K562 (cell line): ENCODE results near the gene POLR1B. TPM values are rescaled to one million over a fixed set of nuclear protein-coding genes. Genes with fewer than 3 reads are reported as not detected.
A peak's percentile ranks its signal among the peaks of the same experiment; 100 is the strongest.

Experiments used
- ARID1B ChIP-seq: fragments of 450-650 bp; IDR thresholded peaks from 2 replicates; pipeline ENCODE4 v1.6.1; 2016; ENCODE audit warnings: antibody characterized with exemption, mild to moderate bottlenecking, inconsistent platforms
- ARID3B ChIP-seq: fragments of 250-450 bp; sonication (Bioruptor Pico); IDR thresholded peaks from 2 replicates; pipeline ENCODE4 v1.4.0; 2020; ENCODE audit warnings: borderline replicate concordance
- BACH1 ChIP-seq: fragments of 200-800 bp; sonication (Bioruptor generic); IDR thresholded peaks from 2 replicates; pipeline ENCODE4 v1.6.1; 2016; ENCODE audit warnings: missing genetic modification characterization, missing compliant biosample characterization
- CEBPB ChIP-seq: fragments of 450-650 bp; IDR thresholded peaks from 2 replicates; pipeline ENCODE4 v1.6.1; 2016; ENCODE audit warnings: missing genetic modification characterization, missing compliant biosample characterization
- EP400 ChIP-seq: fragments of 450-650 bp; IDR thresholded peaks from 2 replicates; pipeline ENCODE4 v1.6.1; 2017; ENCODE audit warnings: antibody characterized with exemption, mild to moderate bottlenecking, moderate library complexity
- FOXP1 ChIP-seq: sonication (generic); formaldehyde crosslinking; IDR thresholded peaks from 2 replicates; pipeline ENCODE4 v1.8.0; 2022; ENCODE audit warnings: mild to moderate bottlenecking, missing genetic modification reagents
- ID3 ChIP-seq, 2 experiments: fragments of 250-450 bp in 1 of 2; fragments of 450-650 bp in 1 of 2; sonication (Bioruptor Pico) in 1 of 2; IDR thresholded peaks; 2 replicates each; pipeline versions ENCODE4 v1.6.1 to v1.8.0; 2016 to 2021; ENCODE audit warnings: mild to moderate bottlenecking in 2 of 2, moderate library complexity in 2 of 2, missing compliant biosample characterization in 1 of 2, missing genetic modification characterization in 1 of 2
- IRF9 ChIP-seq: fragments of 450-650 bp; IDR thresholded peaks from 2 replicates; pipeline ENCODE4 v1.6.1; 2016; ENCODE audit warnings: missing biosample characterization, missing genetic modification characterization
- KLF1 ChIP-seq: fragments of 450-650 bp; IDR thresholded peaks from 2 replicates; pipeline ENCODE4 v1.6.1; 2016; ENCODE audit warnings: missing genetic modification characterization, missing compliant biosample characterization
- MAFF ChIP-seq: IDR thresholded peaks from 2 replicates; pipeline ENCODE4 v1.6.1; 2012; ENCODE audit warnings: low read length, improper control_type of control experiment
- MTA2 ChIP-seq: fragments of 450-650 bp; IDR thresholded peaks from 2 replicates; pipeline ENCODE4 v1.6.1; 2016; ENCODE audit warnings: low read depth
- NCOA6 ChIP-seq: fragments of 450-650 bp; IDR thresholded peaks from 2 replicates; pipeline ENCODE4 v1.6.1; 2017; ENCODE audit warnings: mild to moderate bottlenecking
- NR0B1 ChIP-seq: fragments of 450-650 bp; IDR thresholded peaks from one replicate; pipeline ENCODE4 v1.6.1; 2018; ENCODE audit warnings: mild to moderate bottlenecking, moderate library complexity; ENCODE audit not compliant: partially characterized antibody
- PHF8 ChIP-seq: fragments of 200-600 bp; sonication (generic); IDR thresholded peaks from 2 replicates; pipeline ENCODE4 v1.6.1; 2012; ENCODE audit warnings: mixed run types, mild to moderate bottlenecking, inconsistent platforms, low read length, moderate library complexity, borderline replicate concordance
- PML ChIP-seq: IDR thresholded peaks from 2 replicates; pipeline ENCODE4 v1.6.1; 2012; ENCODE audit warnings: low read length, inconsistent platforms
- POLR2AphosphoS5 ChIP-seq: IDR thresholded peaks from 2 replicates; pipeline ENCODE4 v1.6.1; 2011; ENCODE audit warnings: mild to moderate bottlenecking, low read depth, low read length, moderate library complexity; ENCODE audit not compliant: control insufficient read depth, insufficient read depth
- STAT5B ChIP-seq: fragments of 250-450 bp; sonication (Bioruptor Pico); IDR thresholded peaks from 2 replicates; pipeline ENCODE4 v1.8.0; 2021; ENCODE audit warnings: mild to moderate bottlenecking, inconsistent platforms
- SUPT5H ChIP-seq: fragments of 450-650 bp; IDR thresholded peaks from 2 replicates; pipeline ENCODE4 v1.6.1; 2016
- ZBTB2 ChIP-seq: fragments of 450-650 bp; IDR thresholded peaks from 2 replicates; pipeline ENCODE4 v1.6.1; 2016; ENCODE audit warnings: antibody characterized with exemption
- ZBTB7A ChIP-seq: IDR thresholded peaks from 2 replicates; pipeline ENCODE4 v1.6.1; 2011; ENCODE audit warnings: low read depth, mild to moderate bottlenecking, low read length, moderate library complexity, borderline replicate concordance; ENCODE audit not compliant: control insufficient read depth
- ZFP30 ChIP-seq: fragments of 250-450 bp; sonication (Bioruptor Pico); IDR thresholded peaks from 2 replicates; pipeline ENCODE4 v1.8.0; 2022; ENCODE audit warnings: moderate library complexity, mild to moderate bottlenecking, inconsistent platforms, borderline replicate concordance
- ZNF146 ChIP-seq: IDR thresholded peaks from one replicate; pipeline ENCODE4 v1.6.1; 2018; ENCODE audit warnings: missing compliant biosample characterization; ENCODE audit not compliant: unreplicated experiment
- ZNF586 ChIP-seq: fragments of 450-650 bp; formaldehyde crosslinking; conservative IDR thresholded peaks from 2 replicates; pipeline ENCODE4 v1.4.0; 2020; ENCODE audit warnings: mild to moderate bottlenecking, moderate library complexity
- polyA plus RNA-seq, 8 experiments: library from polyadenylated mRNA; depleted of rRNA in 4 of 8; stranded (reverse) in 5 of 8; unstranded in 3 of 8; fragments of >200 nt; fragmentation: Nextera tagmentation in 2 of 8; fragmentation: Illumina TruSeq in 1 of 8; extraction: Ambion mirVana in 2 of 8; extraction: Trizol in 1 of 8; gene quantifications; 2 replicates each; pipeline versions ENCODE4 v1.2.1 to v1.2.3, GENCODE V29; 2011 to 2014; ENCODE audit warnings: inconsistent platforms in 1 of 8, missing spikeins in 1 of 8
- total RNA-seq, 7 experiments: library from RNA; depleted of rRNA in 6 of 7; stranded (reverse); fragments of >200 nt in 6 of 7; fragmentation: Illumina TruSeq in 2 of 7; extraction: Trizol in 2 of 7; gene quantifications; 2 replicates each; pipeline versions ENCODE4 v1.2.1 to v1.2.3, GENCODE V29; 2011 to 2021; ENCODE audit warnings: low replicate concordance in 1 of 7

Gene POLR1B
- total and polyA plus RNA-seq, 9 of the 15 experiments (the other 6 are each of a cell fraction or from before 2014, with no cell fraction given): 19.8 to 55.1 (median 40.2) TPM

GRCh38 chr2:112520234-112520783 is 22.0 kb upstream of the POLR1B start (continued):
- TF ChIP-seq ZBTB2 (0 out of 2 replicates have a peak, but pooled peaks have one; percentile 35), SUPT5H (no peak), NCOA6 (no peak), CEBPB (tag) (no peak), IRF9 (no peak), ID3 (CRISPR knock-in tag; IDR thresholded peaks at IDR 0.05) (no peak), ID3 (tag; IDR thresholded peaks at IDR 0.05) (no peak), ZNF146 (CRISPR knock-in tag) (no peak), KLF1 (no peak), ZNF586 (CRISPR knock-in tag) (no peak), ZBTB7A (peak; percentile 79), BACH1 (tag) (no peak), MAFF (peak; percentile 16; the same call in 1 of the 2 replicates), ARID1B (0 out of 2 replicates have a peak, but pooled peaks have one; percentile 11), MTA2 (no peak), ZFP30 (CRISPR knock-in tag) (no peak), ARID3B (CRISPR knock-in tag) (no peak), FOXP1 (no peak), PML (no peak), PHF8 (no peak), POLR2AphosphoS5 (no peak), STAT5B (CRISPR knock-in tag) (no peak), NR0B1 (no peak), EP400 (no peak)
